Dermis microvascular lymphatic vessel endothelial cell (primary cell): ENCODE data around the gene U2AF1. TPM values are rescaled to one million over a fixed set of nuclear protein-coding genes. Genes with fewer than 3 reads are reported as not detected.

Experiments
- total RNA-seq: library from RNA; depleted of rRNA; stranded (reverse); fragments of >200 nt; gene quantifications from 2 replicates; pipeline ENCODE4 v1.2.1, GENCODE V29; 2014

U2AF1 gene
- total RNA-seq, 1 donor from 2014 or later: 23.1 TPM

Other genes starting within 250 kb of the U2AF1 start
- 8.6 and 11.0 TPM in 2 replicates for gene WDR4, start 228.0 kb downstream of the U2AF1 start, total RNA-seq
- 33.4 and 40.8 TPM in 2 replicates for gene NDUFV3, start 214.3 kb downstream of the U2AF1 start, total RNA-seq
- gene ERVH48-1, start 181.9 kb downstream of the U2AF1 start, total RNA-seq: not detected in 2 replicates
- gene PKNOX1, start 133.0 kb downstream of the U2AF1 start, total RNA-seq: 7.8 and 9.6 TPM in 2 replicates
- 2.7 and 3.3 TPM in 2 replicates for gene CBS, start 31.7 kb downstream of the U2AF1 start, total RNA-seq
- not detected in 2 replicates for gene CRYAA, start 61.4 kb upstream of the U2AF1 start, total RNA-seq